ENCODE measurements around the gene ERBB4.

The ERBB4 gene

DNA sequence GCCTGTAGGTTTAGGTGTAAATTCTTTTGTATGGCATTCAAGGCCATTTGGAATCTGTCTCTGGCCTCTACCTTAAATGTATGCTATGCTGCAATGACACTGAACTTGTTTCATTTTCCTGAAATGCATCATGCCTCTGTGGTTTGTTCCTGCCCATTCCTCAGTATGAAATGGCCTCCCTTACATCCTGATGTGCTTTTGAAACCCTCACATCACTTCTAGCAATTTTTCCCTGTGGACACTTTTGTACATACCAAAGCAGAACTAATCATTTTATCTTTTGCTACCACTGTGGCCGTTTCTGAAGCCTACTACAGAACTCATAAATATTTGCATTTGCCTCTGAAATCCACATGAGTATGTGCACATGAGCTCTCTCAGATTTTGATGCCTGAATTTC, 557.2 kb downstream of the ERBB4 start:
- DNase-seq = no peak

DNA sequence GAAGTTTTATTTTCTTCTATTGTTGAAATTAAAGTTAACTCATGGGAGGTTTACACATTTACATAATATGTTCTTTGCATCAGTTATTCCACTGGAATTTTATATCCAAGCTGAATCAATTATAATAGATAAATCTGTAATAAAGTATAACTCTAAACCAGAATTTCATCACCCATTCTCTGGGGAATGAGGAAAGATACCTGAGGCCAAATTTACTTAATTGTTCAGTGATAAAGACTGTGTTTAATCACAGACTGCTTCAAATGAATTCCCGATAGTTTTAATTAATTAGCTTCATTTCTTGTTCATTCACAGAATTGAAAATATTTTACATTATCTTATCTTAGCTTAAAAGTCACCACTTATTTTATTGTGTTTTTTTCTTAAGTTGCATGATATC, 562.5 kb downstream of the ERBB4 start:
- DNase-seq = no peak

DNA sequence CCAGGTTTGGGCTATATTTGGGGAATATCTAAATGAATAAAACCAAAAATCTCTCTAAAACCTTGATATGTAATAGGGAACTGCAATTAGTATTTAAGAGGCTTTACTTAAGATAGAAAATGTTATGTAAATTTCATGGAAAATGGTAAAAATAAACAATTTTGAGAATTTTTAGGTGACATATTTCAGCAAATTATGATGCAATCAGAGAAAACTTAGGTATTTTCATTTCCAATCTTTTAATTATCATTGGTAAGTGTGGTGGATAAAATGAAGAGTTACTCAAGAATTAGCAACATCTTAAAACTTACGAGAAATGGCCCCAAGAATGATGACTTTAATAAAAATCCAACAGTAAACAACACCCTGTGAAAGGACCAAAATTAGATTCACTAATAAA, 571.4 kb downstream of the ERBB4 start:
- no peak for DNase-seq

DNA sequence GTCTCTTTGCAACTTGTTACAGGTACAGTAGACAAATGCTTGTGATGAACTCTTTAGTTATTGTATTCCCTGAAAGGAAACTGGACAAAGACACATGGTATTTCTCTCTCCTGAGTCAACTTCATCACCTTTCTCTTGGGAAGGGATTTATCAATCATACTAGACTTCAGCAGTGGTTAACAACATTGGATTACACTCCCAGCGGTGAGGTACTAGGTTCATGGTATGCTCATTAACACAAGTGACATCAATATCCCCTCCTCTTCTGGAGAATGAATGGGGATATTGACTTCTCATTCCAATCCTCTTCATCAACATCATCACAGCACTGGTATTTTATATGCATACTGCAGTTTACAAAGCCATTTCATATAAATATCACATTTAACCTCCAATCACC, 574.6 kb downstream of the ERBB4 start:
- DNase-seq = no peak

DNA sequence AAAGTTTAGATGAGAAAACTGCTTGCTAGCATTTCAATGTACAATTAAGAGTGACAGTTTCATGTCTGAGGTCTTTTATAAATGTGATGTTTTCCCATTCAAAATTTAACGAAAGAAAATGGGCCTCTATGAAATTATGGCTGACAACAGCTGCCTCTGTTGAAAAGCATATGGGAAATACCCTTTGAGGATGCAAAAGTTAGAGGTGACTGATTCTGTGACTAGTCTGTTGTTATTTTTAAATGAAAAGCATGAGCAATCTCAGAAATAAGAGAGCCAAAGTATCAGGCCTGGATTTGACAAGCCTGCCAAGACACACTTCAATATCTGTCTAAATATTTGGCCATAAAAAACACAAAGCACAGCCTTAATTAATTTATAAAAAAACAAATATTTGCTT, 580.8 kb downstream of the ERBB4 start:
- no peak for DNase-seq

DNA sequence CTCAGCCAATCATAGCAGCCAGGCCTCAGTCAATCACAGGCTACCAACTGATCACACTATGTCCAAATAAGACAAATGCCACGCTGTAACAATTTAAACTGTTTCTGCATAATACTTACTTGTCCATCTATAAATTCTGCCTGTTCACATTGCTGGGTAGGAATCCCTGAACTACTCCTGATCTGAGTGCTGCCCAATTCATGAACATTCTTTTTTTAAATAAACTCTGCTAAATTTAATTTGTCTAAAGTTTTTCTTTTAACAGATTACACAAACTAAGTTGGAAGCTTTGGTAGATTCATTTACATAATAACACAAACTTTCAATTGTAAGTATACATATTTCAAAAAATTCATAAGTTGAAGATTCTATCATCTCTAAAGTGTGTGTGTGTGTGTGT, 583.0 kb downstream of the ERBB4 start:
- no peak for DNase-seq

DNA sequence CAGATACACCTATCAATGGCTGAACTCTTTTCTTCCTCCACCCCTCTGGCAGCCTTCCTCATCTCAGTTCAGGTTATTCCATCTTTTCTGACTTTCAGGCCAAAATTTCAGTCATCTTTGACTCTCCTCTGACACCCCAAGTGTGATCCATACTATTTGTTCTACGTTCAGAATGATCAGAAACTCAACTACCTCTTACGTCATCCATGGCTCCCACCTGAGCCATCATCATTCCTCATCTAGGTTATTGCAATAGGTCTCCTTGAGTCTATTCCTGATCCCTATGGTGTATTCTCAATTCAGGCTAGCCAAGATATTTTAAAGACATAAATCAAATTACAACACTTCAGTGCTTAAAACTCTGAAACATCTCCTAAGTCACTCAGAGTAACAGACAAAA, 589.7 kb downstream of the ERBB4 start:
- DNase-seq = no peak

DNA sequence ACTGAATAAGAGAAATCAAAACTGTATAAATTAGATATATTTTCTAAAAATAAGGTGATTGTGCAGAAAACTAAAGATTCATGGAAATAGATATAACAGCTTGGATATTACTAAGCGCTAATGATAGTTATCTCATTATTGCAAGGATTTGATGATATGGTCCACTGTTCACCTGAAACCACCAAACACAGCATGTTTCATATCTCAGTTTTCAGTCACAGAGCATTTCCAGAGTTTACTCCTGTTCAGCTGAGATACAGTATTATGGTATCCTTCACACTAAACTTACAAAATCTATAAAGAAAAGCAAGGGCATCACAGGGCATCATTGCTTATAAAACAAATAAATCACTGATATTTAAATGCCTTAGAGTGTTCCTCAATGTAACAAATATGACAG, 591.6 kb downstream of the ERBB4 start:
- no peak for DNase-seq

DNA sequence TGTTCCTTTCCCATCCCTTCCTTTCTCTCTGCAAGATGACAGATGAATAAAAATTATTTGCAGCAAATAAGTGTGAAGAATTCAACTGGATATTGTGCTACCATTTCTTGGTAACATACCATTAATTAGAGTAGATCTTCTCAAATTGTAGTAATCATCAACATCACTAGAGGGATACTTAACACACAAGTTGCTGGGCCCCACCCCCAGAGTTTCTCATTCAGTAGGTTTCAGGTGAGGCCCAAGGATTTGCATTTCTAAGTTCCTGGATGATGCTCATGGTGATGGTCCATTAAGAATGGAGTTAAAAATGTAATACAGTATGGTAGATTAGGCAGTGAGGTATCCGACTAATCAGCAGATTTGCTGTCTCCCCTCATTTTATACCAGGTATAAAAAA, 594.0 kb downstream of the ERBB4 start:
- DNase-seq = no peak

DNA sequence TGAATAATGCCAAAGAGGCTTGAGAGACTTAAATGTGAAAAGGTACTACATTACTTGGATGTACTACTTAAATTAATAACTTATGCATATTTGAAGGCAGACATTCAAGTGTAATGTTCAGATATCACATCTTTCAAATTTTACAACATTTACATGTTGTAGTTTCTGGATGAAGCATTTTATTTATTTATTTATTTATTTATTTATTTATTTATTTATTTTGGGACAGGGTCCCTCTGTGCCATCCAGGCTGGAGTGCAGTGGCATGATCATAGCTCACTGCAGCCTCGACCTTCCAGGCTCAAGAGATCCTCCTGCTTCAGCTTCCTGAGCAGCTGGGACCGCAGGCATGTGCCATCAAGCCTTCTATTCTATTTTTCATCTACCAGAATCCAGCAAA, 596.4 kb downstream of the ERBB4 start:
- DNase-seq = no peak

DNA sequence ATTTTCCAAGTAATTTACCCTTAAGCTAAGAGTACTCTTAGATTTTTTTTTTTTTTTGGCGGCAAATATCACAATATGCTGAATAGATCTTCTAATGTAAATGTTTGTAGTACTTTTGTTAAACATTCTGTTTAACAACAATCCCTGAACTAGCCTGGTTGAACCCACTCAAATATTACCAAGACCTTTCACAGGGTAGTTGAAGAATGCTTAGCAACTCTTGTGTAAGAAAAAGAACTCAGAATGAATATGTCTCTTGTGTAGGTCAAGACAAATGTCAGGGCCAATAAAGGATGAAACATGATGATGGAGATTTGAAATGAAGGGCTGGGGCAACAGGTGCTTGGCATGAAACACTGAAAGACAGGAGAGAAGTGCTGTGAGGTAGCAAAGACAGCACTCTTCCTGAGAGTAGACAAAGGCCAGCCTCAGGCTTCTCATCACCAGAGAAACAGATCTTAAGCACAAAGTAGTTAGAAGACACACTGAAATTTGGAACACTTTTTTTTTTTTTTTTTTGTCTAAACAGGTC, 597.3 kb downstream of the ERBB4 start:
- DNase-seq = no peak

DNA sequence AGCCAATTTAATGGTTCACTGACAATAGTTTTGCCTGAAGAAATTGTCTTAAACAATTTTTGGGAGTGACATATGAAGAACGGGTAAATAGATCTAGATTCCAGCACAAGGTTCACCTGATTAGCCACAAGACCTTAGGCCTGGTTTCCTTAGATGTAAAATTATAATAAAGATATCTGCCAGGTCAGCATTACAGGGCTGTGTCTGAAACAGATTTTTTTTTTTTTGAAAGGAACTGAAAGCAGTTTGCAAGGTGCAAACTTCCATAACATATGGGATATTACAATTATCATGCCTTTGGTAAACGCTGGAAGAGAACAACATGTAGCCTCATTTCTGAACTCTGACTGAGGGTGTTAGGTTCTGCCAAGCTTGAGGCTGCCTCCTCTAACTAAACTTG, 599.4 kb downstream of the ERBB4 start:
- no peak for DNase-seq

DNA sequence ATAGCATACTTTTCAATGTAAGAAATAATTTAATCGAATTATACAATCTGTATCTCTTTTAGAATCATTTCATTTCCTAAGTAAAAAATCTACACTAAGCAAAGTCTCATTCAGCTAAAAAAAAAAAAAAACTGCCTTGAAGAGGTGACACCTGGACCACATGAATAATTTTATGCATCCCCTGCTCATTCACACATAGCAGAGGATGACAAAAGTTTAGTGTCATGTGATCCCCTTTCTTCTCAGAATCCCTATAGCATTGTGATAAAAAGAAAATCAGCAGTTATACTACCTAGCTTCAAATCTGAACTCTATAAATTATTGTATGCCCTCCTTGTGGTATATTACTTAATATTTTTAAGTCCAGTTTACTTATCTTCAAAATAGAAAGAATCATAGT, 603.8 kb downstream of the ERBB4 start:
- no peak for DNase-seq

DNA sequence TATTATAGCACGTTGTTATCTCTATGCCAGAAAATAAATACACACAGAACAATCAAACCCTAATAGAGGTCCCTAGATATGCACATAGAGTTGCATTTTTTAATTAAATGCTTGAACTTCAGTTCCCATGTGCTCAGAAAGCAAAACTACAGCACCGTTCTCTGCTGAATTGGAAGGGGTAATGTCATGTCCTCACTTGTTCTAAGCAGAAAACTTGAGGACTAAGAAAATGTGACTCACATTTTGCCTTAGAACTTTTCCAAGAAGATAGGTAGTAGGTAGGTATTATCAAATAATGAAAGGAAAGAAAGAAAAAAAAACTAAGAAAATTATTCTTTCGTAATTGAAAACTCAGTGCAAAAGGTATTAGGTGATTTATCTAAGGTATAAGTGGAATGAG, 607.3 kb downstream of the ERBB4 start:
- DNase-seq = no peak

DNA sequence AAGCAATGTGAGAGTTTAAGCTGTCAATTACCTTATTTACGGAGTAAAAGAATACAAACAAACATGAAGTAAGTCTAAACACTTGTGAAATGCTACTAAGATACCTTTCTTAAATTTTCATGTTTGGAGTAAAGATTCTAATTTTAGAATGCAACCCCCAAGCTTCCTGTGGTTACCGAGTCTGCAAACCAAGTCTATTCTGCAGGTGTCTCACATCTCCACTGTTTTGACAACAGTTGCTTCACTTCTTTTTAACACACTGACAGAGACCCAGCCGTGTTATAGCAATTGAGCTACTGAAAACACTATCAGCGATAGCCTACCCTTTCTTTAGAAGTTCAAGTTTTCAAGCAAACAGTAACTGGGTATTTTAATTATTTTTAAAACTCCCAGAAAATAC, 608.3 kb downstream of the ERBB4 start:
- no peak for DNase-seq

DNA sequence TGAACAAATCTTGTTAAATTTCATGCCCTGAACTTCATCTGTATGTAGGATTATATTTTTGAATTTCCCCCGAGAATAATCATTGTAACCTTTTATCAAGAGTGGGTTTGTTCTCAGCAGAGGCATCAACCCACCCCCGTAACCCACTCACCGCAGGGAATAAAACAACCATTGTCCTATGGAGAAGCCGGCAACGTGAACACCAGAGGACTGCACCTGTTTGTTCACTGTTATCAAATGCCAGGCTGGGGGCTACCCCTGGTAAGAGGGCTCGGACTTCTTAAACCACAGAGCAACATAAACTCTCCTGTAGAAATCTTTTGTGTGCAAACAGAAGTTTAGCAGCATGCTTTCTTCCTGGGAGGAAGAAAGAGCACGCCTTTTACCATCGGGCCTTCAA, 610.4 kb downstream of the ERBB4 start:
- no peak for DNase-seq

DNA sequence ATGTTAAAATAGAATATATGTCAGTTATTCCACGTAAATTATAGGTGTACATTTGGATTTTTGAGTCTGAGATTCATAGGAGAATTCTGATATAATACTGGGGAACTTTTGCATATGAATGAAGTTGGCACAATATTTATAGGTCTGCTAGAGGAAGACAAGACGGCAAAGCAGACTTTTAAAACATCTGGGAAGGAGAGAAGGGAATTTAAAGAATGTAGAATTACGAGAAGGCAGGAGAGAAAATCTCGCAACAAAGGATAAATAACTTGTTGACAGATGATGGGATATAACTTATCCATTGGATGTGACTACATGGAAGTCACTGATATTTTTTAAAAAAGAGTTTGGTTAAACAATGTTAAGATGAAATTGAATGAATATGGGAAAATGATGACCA, 615.6 kb downstream of the ERBB4 start:
- no peak for DNase-seq

DNA sequence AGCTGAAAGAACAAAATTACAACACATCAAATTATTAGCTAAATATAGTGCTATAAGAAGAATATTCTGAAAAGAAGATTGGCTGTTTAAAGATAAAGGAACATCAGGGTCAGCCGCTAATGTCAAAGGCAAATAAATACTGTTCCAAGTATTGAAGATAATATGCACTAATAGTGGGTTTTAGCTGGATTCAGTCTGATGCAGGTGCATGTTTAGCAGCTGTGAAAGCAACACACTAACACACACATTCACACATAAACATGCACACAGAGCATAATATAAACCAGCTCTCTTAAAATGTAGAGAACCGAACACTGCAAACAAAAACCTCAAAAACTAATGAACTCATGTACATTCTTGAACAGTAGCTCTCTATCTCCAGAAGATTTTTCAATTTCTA, 634.6 kb downstream of the ERBB4 start:
- no peak for DNase-seq

DNA sequence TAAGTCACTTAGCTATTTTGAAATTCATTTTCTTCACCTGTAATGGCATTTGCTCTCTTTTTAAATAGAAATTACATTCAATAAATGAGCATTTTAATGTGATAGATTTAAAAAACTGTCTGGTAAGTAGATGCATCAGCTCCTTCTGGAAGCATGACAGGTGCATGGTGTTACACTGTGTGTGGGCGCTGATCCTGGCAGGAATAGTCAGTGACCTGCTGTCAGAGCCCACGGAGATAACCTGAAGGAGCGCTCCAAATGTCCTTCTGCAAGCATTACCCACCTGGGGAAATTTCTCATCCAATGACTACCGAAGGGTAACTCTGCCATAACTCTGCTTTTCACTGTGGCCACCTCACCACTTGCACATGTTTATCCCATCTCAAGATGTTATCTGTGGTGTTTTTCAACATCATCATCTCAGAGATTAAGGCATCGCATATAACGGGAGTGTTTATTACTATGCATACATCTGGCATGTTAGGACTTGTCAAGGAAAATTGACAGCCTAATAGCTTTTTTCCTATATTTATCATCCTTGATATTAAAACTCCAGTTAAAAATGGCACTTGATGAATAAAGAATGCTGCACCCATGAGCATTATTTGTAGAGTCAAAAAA, 637.3 kb downstream of the ERBB4 start:
- no peak for DNase-seq

DNA sequence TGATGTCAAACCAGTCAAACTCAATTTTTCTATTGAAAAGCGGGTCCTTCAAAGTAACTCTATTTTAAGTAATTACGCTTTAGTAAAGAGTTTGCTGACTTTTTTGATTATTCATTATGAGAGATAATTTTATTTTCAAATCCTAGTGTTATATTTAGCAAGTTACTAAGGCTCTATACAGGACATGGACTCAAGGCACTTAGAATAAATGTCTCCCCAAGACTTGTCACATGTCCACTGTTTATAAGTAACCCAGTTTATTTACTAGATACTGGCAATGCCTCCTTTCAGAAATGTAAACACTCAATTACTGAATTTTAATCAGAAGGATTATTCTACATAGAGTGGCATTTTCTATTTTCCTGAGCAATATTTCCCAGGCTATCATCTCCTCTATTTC, 638.1 kb downstream of the ERBB4 start:
- no peak for DNase-seq

DNA sequence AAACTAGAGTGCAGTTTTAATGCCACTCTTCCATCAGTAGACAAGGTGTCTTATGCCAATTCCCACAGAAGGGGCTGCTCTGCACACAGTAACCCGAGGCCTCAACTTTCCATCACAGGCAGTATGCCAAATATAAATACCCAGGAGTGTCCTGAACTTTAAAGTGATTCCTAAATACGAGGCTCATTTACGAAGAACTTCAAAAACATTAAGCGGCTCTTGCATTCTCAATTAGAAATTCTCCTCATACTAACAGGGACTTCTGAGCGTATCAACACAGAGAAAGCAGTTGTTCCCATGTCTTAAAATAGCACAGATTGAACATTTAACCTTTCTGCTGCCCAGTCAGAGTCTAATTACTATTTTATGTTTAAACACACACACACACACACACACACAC, 638.6 kb downstream of the ERBB4 start:
- no peak for DNase-seq

DNA sequence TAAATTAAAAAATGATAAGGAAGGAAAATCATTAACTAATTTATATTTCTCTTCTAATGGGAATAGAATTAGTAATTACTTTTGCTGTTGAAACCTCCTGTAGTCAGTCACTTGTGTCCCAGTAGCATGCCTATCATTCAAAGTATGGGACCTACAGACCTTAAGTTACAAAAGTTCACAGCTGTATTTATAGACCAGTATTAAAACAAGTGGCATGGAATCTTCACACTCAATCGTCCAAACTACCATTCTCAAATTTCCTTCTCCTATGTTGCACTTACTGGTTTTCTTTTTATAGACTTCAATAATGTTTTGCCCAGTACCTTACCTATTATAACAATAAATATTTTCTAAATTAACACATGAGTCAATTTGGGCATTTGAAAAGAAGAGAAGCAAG, 639.9 kb downstream of the ERBB4 start:
- no peak for DNase-seq

DNA sequence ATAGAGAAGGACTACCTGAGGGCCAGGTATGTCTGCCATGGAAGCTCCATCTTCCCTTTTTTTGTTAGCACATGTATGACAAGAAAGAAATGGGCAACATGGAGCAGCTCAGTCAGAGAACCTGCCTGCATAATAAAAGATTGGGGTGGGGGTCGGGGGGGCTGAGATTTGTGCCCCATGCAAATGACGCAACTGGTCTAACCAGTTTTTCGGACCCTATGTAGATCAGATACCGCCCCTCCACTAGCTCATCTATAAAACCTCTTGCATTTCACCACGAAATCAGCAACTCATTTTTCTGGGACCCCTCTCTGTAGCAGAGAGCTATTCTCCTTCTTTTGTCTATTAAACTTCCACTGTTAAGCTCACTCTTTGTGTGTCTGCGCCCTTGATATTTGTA, 657.2 kb downstream of the ERBB4 start:
- DNase-seq = no peak

DNA sequence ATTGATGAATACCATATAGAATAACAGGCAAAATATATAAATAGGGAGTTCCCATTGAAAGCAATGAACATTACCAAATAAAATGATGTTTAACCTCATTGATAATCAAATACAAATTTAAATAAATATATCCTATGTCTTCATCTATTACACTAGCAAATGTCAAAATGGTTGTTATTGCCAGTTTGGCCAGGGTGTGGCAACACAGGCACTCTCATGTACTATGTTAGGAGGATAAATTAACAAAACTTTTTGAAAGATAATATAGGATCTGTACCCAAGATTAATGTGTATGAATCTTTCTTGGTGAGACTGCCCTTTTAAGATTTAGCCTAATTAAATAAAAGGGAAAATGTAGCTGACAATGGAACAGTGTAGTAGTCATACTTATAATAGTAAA, 659.3 kb downstream of the ERBB4 start:
- no peak for DNase-seq

DNA sequence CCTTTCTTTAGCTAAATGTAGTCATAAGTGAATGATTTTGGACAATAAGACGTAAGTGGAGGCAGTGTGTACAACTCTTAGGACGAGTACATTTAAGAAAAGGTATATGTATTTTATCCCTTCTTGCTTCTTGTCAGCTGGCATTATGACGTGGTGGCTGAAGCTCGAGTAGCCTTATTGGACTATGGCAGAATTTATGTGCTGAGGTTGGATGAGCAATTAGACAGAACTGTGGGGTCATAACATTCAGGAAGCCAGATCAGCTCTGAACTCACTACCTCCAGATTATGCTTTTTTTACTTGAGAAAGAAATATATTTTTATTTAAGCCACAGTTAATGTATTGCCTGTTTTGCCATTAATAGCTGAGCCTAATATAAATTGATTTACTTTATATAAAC, 661.5 kb downstream of the ERBB4 start:
- no peak for DNase-seq

DNA sequence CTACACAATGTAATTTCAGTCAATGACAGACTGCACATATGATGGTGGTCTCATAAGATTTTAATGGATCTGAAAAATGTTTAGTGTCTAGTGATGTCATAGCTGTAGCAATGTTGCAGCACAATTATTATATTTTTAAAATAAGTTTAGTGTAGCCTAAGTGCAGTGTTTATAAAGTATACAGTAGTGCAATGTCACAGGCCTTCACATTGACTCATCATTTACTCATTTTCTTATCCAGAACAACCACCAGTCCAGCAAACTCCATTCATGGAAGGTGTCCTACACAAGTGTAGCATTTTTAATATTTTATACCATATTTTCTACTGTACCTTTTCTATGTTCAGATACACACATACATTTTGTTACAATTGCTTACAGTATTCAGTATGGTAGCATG, 663.1 kb downstream of the ERBB4 start:
- DNase-seq = no peak

Data from islet precursor cell (in vitro differentiated cells).